Tibial artery (tissue), 4 donors: ENCODE measurements around the gene TMEM120A.
A peak's percentile ranks its signal among the peaks of the same experiment; 100 is the strongest.

Source experiments
- DNase-seq, 2 donors: peaks; one replicate each; pipeline ENCODE4 v3.0.0-alpha.2; 2019
- H3K27ac ChIP-seq, 2 donors: fragments of 200-600 bp; sonication (generic) in 1 of 2; 1 replicate in 1 of 2; 2 replicates in 1 of 2; pipeline ENCODE4 v1.5.1; 2018 to 2019; ENCODE audit warnings: mild to moderate bottlenecking in 1 of 2
- H3K27me3 ChIP-seq, 2 donors: fragments of 200-600 bp; sonication (generic) in 1 of 2; one replicate each; pipeline versions ENCODE4 v1.5.1 to v1.6.0; 2016 to 2019
- H3K36me3 ChIP-seq, 3 donors: fragments of 200-600 bp; sonication (generic) in 2 of 3; one replicate each; pipeline ENCODE4 v1.5.1; 2016 to 2019; ENCODE audit warnings: mild to moderate bottlenecking in 2 of 3
- H3K4me1 ChIP-seq, 4 donors: fragments of 200-600 bp; sonication (generic) in 2 of 4; 1 replicate in 3 of 4; 2 replicates in 1 of 4; pipeline ENCODE4 v1.5.1; 2016 to 2019
- H3K4me3 ChIP-seq, 2 donors: fragments of 200-600 bp; sonication (generic) in 1 of 2; 1 replicate in 1 of 2; 2 replicates in 1 of 2; pipeline ENCODE4 v1.5.1; 2018 to 2019; ENCODE audit warnings: mild to moderate bottlenecking in 2 of 2
- H3K9me3 ChIP-seq, 3 donors: fragments of 200-600 bp; sonication (generic) in 1 of 3; one replicate each; pipeline ENCODE4 v1.5.1; 2016 to 2019
- intact Hi-C: fragments of 100-400 bp; cut with DNase I; formaldehyde crosslinking; loops from one replicate; pipeline ENCODE4 v1.15.0; 2023; ENCODE audit warnings: low total_unique reads
- TF ChIP-seq, protein P1 (sequence below), 2 experiments: fragments of 200-600 bp in 1 of 2; fragments of 450-650 bp in 1 of 2; IDR thresholded peaks; one replicate each; pipeline ENCODE4 v1.5.1; 2017 to 2019; ENCODE audit warnings: antibody characterized with exemption in 2 of 2, mild to moderate bottlenecking in 1 of 2, moderate library complexity in 1 of 2

TMEM120A gene

DNA sequence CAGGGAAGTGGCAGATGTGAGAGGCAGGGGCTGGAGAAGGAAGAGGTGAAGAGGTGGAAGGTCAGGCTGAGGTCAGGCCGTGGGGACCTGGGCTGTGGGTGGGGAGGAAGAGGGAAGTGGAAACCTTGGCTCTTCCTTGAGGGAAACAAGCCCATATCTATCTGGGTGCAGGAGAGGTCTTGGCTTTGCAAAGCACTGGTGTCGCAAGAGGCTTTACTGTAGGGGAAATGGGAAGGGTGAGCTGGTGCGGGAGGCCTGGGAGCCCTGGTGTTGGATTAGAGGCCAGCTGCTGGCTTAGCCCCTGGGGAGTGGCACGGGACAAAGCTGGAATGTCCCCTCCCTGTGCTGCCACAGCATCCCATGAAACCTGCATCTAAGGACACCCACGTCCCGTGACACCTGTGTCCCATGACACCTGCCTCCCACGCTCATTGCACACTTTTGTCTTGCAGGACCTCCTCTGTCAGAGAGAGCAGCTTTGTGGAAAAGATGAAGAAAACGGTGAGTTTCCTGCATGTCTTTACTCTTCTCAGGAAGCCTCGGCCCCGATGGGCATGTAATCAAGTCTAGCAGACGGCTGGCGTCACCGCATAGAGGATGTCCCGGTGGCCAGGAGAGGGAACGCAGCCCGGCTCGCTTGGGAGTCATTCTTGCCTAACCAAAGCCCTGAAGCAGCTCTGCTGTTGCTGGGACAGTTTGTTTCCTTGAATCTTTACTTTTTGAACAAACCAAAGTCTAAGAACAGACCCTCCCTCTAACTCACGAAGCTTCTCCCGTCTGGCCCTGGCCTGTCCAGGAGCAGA, 22.2 kb downstream of the TMEM120A start:
- Histone ChIP-seq H3K9me3 (no peaks in the 10 kb centered on the region), H3K4me3 (no peak overlapping the region), H3K27ac (peak overlapping the region in 1 of 2 donors; percentile 15), H3K27me3 (no peaks in the 10 kb centered on the region), H3K36me3 (peaks cover 0 to 24% (median 13%) of the 10 kb centered on the region in 3 donors), H3K4me1 (peaks cover 0 to 37% (median 21%) of the 10 kb centered on the region in 4 donors)
- TF ChIP-seq, protein P1, sequence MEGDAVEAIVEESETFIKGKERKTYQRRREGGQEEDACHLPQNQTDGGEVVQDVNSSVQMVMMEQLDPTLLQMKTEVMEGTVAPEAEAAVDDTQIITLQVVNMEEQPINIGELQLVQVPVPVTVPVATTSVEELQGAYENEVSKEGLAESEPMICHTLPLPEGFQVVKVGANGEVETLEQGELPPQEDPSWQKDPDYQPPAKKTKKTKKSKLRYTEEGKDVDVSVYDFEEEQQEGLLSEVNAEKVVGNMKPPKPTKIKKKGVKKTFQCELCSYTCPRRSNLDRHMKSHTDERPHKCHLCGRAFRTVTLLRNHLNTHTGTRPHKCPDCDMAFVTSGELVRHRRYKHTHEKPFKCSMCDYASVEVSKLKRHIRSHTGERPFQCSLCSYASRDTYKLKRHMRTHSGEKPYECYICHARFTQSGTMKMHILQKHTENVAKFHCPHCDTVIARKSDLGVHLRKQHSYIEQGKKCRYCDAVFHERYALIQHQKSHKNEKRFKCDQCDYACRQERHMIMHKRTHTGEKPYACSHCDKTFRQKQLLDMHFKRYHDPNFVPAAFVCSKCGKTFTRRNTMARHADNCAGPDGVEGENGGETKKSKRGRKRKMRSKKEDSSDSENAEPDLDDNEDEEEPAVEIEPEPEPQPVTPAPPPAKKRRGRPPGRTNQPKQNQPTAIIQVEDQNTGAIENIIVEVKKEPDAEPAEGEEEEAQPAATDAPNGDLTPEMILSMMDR (IDR thresholded peaks at IDR 0.05) = no peak
- peak; percentile 65 to 77 for DNase-seq
- intact Hi-C loops = no loop called here

DNA sequence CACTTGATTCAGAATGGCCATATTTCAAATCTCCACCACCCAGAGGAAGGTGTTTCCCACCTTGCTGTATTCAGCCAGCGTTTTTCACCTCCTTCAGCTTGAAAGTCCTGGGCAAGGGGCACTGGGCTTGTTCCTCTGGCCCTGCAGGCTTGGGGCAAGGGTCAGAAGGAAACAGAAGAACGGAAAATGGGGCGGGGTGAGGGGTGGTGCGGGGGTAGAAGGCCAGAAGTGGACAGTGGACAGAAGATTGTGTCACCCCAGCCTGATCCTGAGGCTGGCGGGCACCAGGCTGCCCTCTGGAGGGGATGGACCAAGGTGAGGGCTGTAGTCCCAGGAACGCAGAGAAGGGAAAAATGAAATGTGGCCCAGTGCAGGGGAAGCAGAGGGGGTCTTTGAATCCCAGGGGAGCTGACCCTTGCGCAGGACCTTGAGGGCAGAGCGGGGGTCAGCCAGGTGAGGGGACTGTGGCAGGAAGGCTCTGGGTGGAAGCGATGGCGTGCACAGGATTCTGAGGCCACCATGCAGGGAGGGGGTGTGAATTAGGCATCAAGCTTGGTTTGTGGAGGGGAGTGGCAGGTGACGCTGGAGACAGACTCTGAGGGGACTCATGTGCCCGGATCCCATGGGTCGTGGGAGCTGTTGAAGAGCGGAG, 23.0 kb downstream of the TMEM120A start:
- no peak for DNase-seq
- intact Hi-C loops = no loop called here
- TF ChIP-seq, protein P1 (IDR thresholded peaks at IDR 0.05) = no peak
- no peaks in the 10 kb centered on the region for H3K27me3 ChIP-seq
- H3K4me3 ChIP-seq = no peak overlapping the region
- H3K4me1 ChIP-seq = peaks cover 0 to 40% (median 26%) of the 10 kb centered on the region in 4 donors
- peak overlapping the region in 1 of 2 donors; percentile 15 for H3K27ac ChIP-seq
- no peaks in the 10 kb centered on the region for H3K9me3 ChIP-seq
- peaks cover 0 to 24% (median 13%) of the 10 kb centered on the region in 3 donors for H3K36me3 ChIP-seq

DNA sequence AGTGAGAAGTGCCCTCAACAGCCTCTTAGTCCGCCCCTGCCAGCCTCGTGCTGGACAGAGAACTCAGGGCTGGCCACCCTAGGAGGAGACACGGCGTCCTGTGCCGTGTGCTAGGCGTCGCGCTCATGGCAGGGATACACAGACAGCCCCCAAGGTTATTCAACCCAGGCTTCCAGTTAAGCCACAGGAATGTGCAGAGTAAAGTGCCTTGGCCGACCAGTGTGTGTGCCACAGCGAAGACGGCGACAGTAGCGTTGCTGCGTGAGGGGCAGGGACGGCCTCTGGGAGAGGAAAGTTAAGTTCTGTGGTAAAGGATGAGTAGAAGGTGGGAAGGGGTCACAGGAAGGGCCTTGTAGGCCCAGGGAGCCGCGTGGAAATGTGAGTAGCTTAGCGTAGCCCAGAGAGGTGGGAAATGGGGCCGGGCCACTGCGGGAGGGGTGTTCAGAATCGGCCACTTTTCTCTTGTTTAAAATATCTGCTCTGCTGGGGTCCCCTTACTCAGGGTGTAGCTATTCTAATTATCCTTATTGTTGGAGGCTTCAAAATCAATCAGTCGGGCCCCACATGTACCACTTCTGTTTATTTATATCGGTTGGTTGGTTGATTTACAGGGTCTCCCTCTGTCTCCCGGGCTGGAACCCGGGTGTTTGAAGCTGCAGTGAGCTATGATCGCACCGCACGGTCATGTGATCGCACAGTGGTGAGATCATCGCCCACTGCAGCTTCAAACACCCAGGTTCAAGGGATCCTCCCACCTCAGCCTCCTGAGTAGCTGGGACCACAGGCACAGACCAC, 24.5 kb downstream of the TMEM120A start:
- Histone ChIP-seq H3K9me3 (no peaks in the 10 kb centered on the region), H3K4me1 (peaks cover 0 to 55% (median 40%) of the 10 kb centered on the region in 4 donors), H3K27me3 (no peaks in the 10 kb centered on the region), H3K36me3 (peaks cover 0 to 24% (median 13%) of the 10 kb centered on the region in 3 donors), H3K4me3 (no peak overlapping the region), H3K27ac (peak overlapping the region; percentile 88 to 95)
- no peak for DNase-seq
- intact Hi-C loops = no loop called here
- TF ChIP-seq, protein P1 (IDR thresholded peaks at IDR 0.05) = no peak

DNA sequence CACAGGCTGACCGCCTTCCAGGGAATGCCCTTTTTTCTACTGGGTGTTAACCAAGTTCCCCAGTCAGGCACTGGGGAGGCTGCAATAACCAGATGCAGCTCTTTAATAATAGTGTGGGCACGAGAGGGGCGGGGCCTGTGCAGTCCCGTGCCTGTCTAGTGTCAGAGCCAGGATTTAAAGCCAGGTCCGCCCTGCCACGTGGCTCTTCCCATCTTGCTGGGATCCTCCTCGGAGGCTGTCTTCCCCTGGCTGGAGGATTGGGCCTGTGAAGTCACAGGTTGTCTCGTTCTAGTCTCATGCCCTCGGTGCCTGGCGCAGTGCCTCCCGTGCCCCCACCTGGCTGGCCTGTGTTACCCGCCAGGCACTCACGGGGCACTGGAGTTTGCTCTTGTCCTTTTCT, 25.2 kb downstream of the TMEM120A start:
- peaks cover under 1 to 62% (median 42%) of the 10 kb centered on the region in 4 donors for H3K4me1 ChIP-seq
- H3K27me3 ChIP-seq = no peaks in the 10 kb centered on the region
- intact Hi-C loops = no loop called here
- H3K4me3 ChIP-seq = no peak overlapping the region
- DNase-seq = peak; percentile 68 to 81
- H3K36me3 ChIP-seq = peaks cover 0 to 24% (median 13%) of the 10 kb centered on the region in 3 donors
- H3K27ac ChIP-seq = peak overlapping the region; percentile 88 to 95
- TF ChIP-seq, protein P1 (IDR thresholded peaks at IDR 0.05) = no peak
- H3K9me3 ChIP-seq = no peaks in the 10 kb centered on the region

DNA sequence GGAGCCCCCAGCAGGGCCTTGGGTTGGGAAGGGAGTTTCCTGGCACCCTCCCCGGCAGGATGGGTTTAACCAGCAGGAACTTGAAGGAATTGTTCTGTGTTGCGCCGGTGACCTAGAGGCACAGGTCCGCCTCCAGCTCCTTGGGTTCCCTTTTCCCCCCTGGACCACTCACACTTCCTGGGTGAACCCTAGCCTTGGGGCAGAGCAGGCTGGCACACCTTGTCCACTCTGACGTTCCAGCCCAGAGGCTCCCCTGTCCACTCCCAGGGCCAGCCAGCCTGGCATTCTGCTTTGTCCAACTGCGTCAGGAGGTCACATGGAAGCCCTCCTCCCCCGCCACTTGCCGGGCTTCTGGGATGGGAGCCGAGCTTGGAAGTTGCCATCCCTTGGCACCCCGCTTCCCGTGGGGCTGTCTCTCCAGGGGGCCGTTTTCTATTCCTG, 25.8 kb downstream of the TMEM120A start:
- Histone ChIP-seq H3K4me3 (no peak overlapping the region), H3K27me3 (no peaks in the 10 kb centered on the region), H3K27ac (peak overlapping the region; percentile 88 to 95), H3K9me3 (no peaks in the 10 kb centered on the region), H3K4me1 (peaks cover 6 to 68% (median 43%) of the 10 kb centered on the region in 4 donors), H3K36me3 (peaks cover 0 to 18% (median 13%) of the 10 kb centered on the region in 3 donors)
- TF ChIP-seq, protein P1 (IDR thresholded peaks at IDR 0.05) = no peak
- DNase-seq = peak in 1 of 2 donors; percentile 85
- intact Hi-C loops = no loop called here
